DMS114 treated with DMSO at 0.1 percent for 48 hours (cell line): ENCODE measurements around the gene GRIK5.
"Not testable (repeated sequence)": the region's sequence is repeated elsewhere in the genome, so short reads cannot be mapped to it uniquely, and the experiment has no call there.

ENCODE experiments used
- DNase-seq: peaks from one replicate; lab custom pipeline; 2025; ENCODE audit not compliant: unreplicated experiment; lab: John Stamatoyannopoulos, UW

The GRIK5 gene

GRCh38 chr19:42023121-42023942 lies 46.7 kb downstream of the GRIK5 start:
- DNase-seq, result no peak

- DNase-seq, result no peak
Measured at GRCh38 chr19:42022616-42023015, 47.4 kb downstream of the GRIK5 start.

GRCh38 chr19:42021185-42021584 lies 48.8 kb downstream of the GRIK5 start:
- no peak for DNase-seq

GRCh38 chr19:42018503-42019193 lies 51.4 kb downstream of the GRIK5 start:
- no peak for DNase-seq

GRCh38 chr19:42017040-42017439 lies 53.0 kb downstream of the GRIK5 start:
- DNase-seq, result no peak

- DNase-seq, result not testable (repeated sequence)
Measured at GRCh38 chr19:42012747-42013146, 57.3 kb downstream of the GRIK5 start.

- DNase-seq, result no peak
Measured at GRCh38 chr19:42010245-42011126, 59.5 kb downstream of the GRIK5 start.

GRCh38 chr19:42006569-42006968 lies 63.4 kb downstream of the GRIK5 start:
- DNase-seq, result no peak

- DNase-seq, result no peak
Measured at GRCh38 chr19:42005504-42005903, 64.5 kb downstream of the GRIK5 start.

- DNase-seq, result no peak
Measured at GRCh38 chr19:42003506-42004294, 66.3 kb downstream of the GRIK5 start.

- DNase-seq, result no peak
Measured at GRCh38 chr19:41999878-42000208, 70.2 kb downstream of the GRIK5 start.

- no peak for DNase-seq
Measured at GRCh38 chr19:41999071-41999877, 70.7 kb downstream of the GRIK5 start.

GRCh38 chr19:41998246-41999020 lies 71.6 kb downstream of the GRIK5 start:
- DNase-seq, result peak; percentile 23

- DNase-seq, result no peak
Measured at GRCh38 chr19:41997851-41998229, 72.2 kb downstream of the GRIK5 start.

GRCh38 chr19:41997121-41997850 lies 72.7 kb downstream of the GRIK5 start:
- DNase-seq, result no peak

GRCh38 chr19:41995959-41996797 lies 73.8 kb downstream of the GRIK5 start:
- no peak for DNase-seq
